Loucy (cell line): Measurements from ENCODE around the gene GTSE1.

Source experiments
- CTCF ChIP-seq: fragments of 200-600 bp; sonication (generic); conservative IDR thresholded peaks from 2 replicates; pipeline ENCODE4 v1.5.1; 2014; ENCODE audit warnings: mild to moderate bottlenecking, antibody characterized with exemption, low read length
- EZH2phosphoT487 ChIP-seq: fragments of 200-600 bp; IDR thresholded peaks from 2 replicates; pipeline ENCODE4 v1.6.1; 2018; ENCODE audit warnings: antibody characterized with exemption, mild to moderate bottlenecking, moderate library complexity, borderline replicate concordance

DNA sequence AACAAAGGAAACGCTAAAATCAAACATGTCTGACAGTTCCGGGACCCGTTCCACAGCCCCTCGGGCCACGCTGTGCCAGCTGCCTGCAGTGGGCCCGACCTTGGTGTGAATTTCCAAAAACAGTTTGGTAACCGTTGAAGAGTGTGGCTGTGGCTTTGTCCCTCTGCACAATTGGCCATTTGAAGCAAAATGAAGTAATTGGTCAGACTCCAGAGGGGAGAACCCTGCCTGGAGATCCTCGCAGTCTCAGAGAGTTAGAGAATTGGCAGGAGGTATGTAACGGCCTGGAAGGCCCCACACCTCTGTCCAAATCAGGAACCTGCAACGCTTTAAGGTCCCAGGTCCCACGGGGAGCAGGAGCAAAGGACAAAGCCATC, 65.1 kb downstream of the GTSE1 start:
- TF ChIP-seq CTCF (no peak), EZH2phosphoT487 (no peak)
